Breast epithelium (tissue), 3 donors: ENCODE results near the gene CNTNAP5.

Experiments
- POLR2A ChIP-seq: fragments of 450-650 bp; IDR thresholded peaks from one replicate; pipeline ENCODE4 v1.6.1; 2016; ENCODE audit warnings: antibody characterized with exemption, mild to moderate bottlenecking, moderate library complexity
- TF ChIP-seq, protein P1 (sequence below), 3 donors: fragments of 450-650 bp; IDR thresholded peaks; one replicate each; pipeline ENCODE4 v1.5.1; 2016 to 2017; ENCODE audit warnings: antibody characterized with exemption in 3 of 3, mild to moderate bottlenecking in 3 of 3, moderate library complexity in 3 of 3

DNA sequence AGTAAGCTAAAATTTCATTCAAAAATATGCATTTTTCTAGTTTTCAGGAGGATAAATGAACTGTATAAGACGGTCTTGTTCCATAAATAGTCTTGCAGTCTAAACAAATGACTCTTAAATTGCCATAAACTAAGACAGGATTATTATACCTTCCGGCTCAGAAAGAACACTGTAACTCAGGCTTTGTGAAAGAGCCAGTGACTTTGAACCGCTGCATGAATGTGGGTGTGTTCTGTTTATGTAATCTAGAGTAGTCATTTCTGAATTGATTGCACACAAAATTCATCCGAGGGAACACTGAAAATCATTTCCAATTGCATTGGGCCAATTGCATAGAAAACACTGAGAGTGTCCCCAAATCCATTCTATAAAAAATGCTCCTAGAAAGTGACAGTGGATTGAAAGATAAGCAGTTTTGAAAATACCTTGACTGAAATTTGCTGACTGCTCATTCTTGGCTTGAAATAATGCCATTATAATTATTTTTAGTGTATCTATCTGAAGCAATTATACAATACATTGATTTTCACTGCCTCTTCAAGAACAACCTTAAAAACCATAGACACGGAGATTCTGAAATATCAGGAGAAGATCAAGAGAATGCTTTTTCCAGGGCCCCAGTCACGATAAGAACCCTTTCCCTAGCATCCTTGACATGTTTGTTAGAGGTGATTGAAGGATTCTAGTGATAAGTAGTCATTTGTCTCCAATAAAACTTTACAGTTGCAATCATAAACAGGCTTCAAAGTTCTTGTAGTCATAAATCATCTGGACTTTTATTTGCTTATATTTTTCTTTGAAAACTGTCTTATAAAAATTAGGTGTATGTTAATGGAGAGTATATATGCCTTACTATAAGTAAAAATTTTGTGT lies 55.4 kb downstream of the CNTNAP5 start:
- no peak for TF ChIP-seq POLR2A
- TF ChIP-seq, protein P1, sequence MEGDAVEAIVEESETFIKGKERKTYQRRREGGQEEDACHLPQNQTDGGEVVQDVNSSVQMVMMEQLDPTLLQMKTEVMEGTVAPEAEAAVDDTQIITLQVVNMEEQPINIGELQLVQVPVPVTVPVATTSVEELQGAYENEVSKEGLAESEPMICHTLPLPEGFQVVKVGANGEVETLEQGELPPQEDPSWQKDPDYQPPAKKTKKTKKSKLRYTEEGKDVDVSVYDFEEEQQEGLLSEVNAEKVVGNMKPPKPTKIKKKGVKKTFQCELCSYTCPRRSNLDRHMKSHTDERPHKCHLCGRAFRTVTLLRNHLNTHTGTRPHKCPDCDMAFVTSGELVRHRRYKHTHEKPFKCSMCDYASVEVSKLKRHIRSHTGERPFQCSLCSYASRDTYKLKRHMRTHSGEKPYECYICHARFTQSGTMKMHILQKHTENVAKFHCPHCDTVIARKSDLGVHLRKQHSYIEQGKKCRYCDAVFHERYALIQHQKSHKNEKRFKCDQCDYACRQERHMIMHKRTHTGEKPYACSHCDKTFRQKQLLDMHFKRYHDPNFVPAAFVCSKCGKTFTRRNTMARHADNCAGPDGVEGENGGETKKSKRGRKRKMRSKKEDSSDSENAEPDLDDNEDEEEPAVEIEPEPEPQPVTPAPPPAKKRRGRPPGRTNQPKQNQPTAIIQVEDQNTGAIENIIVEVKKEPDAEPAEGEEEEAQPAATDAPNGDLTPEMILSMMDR (IDR thresholded peaks at IDR 0.05), result no peak
